Adrenal gland (tissue), 12 donors: ENCODE results near the gene KCNA10. TPM values are rescaled to one million over a fixed set of nuclear protein-coding genes. Genes with fewer than 3 reads are reported as not detected.

Experiments used
- DNase-seq, 7 donors: peaks; one replicate each; pipeline ENCODE4 v3.0.0-alpha.2; 2019 to 2020
- H3K27ac ChIP-seq, 5 donors: fragments of 200-600 bp; sonication (generic) in 4 of 5; 1 replicate in 3 of 5; 2 replicates in 2 of 5; pipeline versions ENCODE4 v1.5.1 to v1.8.0; 2016 to 2020; ENCODE audit warnings: mild to moderate bottlenecking in 1 of 5
- H3K27me3 ChIP-seq: fragments of 200-600 bp; 2 replicates; pipeline ENCODE4 v1.8.0; 2021
- H3K36me3 ChIP-seq, 2 donors: fragments of 200-600 bp; replicated peaks in 1 of 2; 1 replicate in 1 of 2; 2 replicates in 1 of 2; pipeline versions ENCODE4 v1.5.1 to v1.8.0; 2018 to 2022
- H3K4me1 ChIP-seq, 2 donors: fragments of 200-600 bp; replicated peaks in 1 of 2; 1 replicate in 1 of 2; 2 replicates in 1 of 2; pipeline versions ENCODE4 v1.5.1 to v1.8.0; 2018 to 2021
- H3K4me3 ChIP-seq, 4 donors: fragments of 200-600 bp; sonication (generic) in 3 of 4; one replicate each; pipeline ENCODE4 v1.5.1; 2016 to 2018
- H3K9me3 ChIP-seq, 3 donors: fragments of 200-600 bp; sonication (generic) in 1 of 3; replicated peaks in 1 of 3; 1 replicate in 2 of 3; 2 replicates in 1 of 3; pipeline versions ENCODE4 v1.5.1 to v1.8.0; 2016 to 2021
- CTCF ChIP-seq, 6 experiments: fragments of 450-650 bp in 4 of 6; fragments of 200-600 bp in 2 of 6; sonication (generic) in 1 of 6; IDR thresholded peaks; 1 replicate in 5 of 6; 2 replicates in 1 of 6; pipeline versions ENCODE4 v1.5.1 to v1.8.0; 2016 to 2021; ENCODE audit warnings: antibody characterized with exemption in 6 of 6, mild to moderate bottlenecking in 2 of 6, moderate library complexity in 1 of 6
- POLR2A ChIP-seq, 2 donors: fragments of 450-650 bp; IDR thresholded peaks; one replicate each; pipeline ENCODE4 v1.6.1; 2017; ENCODE audit warnings: antibody characterized with exemption in 2 of 2, mild to moderate bottlenecking in 2 of 2, moderate library complexity in 1 of 2
- WGBS, 4 donors: extraction: QIAGEN DNeasy Blood & Tissue Kit in 2 of 4; methylation state at CpG; one replicate each; pipeline versions ENCODE4 v1.1.5 to v1.1.7; 2013 to 2017; 5-methylcytosine and 5-hydroxymethylcytosine counted together
- intact Hi-C, 2 donors: fragments of 100-400 bp; cut with DNase I; formaldehyde crosslinking; loops; one replicate each; pipeline versions ENCODE4 v1.14.1 to v1.15.0; 2022 to 2023
- polyA plus RNA-seq, 3 donors: library from polyadenylated mRNA; stranded (reverse); fragments of 200-250 nt in 2 of 3; fragments of 350-450 nt in 1 of 3; fragmentation: Illumina TruSeq in 1 of 3; extraction: RNeasy Lipid Tissue Mini Kit (QIAGEN cat#74804) in 1 of 3; gene quantifications; one replicate each; pipeline ENCODE4 v1.2.3, GENCODE V29; 2013 to 2014
- total RNA-seq, 9 donors: library from RNA; depleted of rRNA in 4 of 9; stranded (reverse); fragments of >200 nt in 4 of 9; fragments of 120-200 nt in 1 of 9; fragmentation: NEBNext Ultra II Directional in 1 of 9; extraction: Animal tissue kit (Norgen Biotek cat#: 25700) in 1 of 9; gene quantifications; one replicate each; pipeline versions ENCODE4 v1.1.0 to v1.2.4, GENCODE V29; 2013 to 2023
- donor health status: healthy with polysubstance abuse.
- donor health status: Bipolar disorder and iron deficiency.
- donor health status: DM: yes; HTN: yes; CAD: no.
- donor health status: DM: no; HTN: no; CAD: no.
- donor health status: DM: no; HTN: no; CAD: no.
- donor health status: DM: yes; HTN: yes; CAD: no.

The KCNA10 gene
- total and polyA plus RNA-seq, 12 donors = not detected

GRCh38 chr1:110481968-110482623 is 36.9 kb downstream of the KCNA10 start:
- Histone ChIP-seq H3K27me3 (no peaks in the 10 kb centered on the region), H3K36me3 (no peaks in the 10 kb centered on the region), H3K4me1 (peaks cover 7 to 9% of the 10 kb centered on the region in 2 donors), H3K9me3 (no peaks in the 10 kb centered on the region), H3K27ac (no peak overlapping the region), H3K4me3 (no peak overlapping the region)
- WGBS, 4 donors = 53 to 71% (median 60%) methylated on average over 12 of the region's 12 CpGs
- no peak for DNase-seq
- intact Hi-C loops = no loop called here
- TF ChIP-seq CTCF (IDR thresholded peaks at IDR 0.05) (no peak), POLR2A (IDR thresholded peaks at IDR 0.05) (no peak)

DNA sequence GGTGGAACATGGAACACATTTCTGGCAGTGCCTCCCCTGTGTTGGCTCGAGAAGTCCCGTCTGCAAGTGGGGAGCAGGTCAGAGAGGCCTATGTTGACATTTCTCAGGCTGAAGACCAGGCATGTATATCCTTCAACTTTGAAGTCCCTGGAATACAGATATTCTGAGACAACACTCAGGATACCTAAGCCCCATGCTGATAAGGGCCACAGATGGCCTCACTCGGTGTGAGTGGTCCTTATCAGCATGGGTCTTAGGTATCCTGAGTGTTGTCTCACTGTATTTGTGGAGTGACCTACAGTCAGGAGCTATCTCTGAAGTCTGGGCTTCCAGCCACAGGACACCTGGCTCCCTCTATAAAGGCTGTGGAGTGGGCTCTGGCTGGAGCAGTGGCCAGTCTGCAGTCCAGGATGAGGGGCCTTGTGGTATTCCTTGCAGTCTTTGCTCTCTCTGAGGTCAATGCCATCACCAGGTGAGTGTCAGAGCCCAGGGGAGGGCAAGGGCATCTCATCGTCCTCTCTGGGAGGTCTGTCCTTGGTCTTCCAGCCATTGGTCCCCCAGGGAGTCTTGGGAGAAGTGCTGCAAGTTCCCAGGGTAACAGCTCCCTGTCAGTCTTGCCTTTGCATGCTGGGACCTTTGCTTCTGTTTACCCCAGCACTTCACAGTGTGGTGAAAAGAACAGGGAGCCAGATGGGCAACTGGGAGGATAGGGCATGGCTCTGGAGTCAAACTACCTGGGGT is 38.4 kb downstream of the KCNA10 start:
- WGBS, 4 donors = 59 to 65% (median 63%) methylated on average over 4 of the region's 4 CpGs
- H3K27ac ChIP-seq = no peak overlapping the region
- intact Hi-C loops = no loop called here
- no peak for DNase-seq
- TF ChIP-seq CTCF (IDR thresholded peaks at IDR 0.05) (no peak), POLR2A (IDR thresholded peaks at IDR 0.05) (no peak)
- H3K27me3 ChIP-seq = no peaks in the 10 kb centered on the region
- no peaks in the 10 kb centered on the region for H3K36me3 ChIP-seq
- no peak overlapping the region for H3K4me3 ChIP-seq
- H3K4me1 ChIP-seq = peaks cover 15 to 16% of the 10 kb centered on the region in 2 donors
- no peaks in the 10 kb centered on the region for H3K9me3 ChIP-seq

DNA sequence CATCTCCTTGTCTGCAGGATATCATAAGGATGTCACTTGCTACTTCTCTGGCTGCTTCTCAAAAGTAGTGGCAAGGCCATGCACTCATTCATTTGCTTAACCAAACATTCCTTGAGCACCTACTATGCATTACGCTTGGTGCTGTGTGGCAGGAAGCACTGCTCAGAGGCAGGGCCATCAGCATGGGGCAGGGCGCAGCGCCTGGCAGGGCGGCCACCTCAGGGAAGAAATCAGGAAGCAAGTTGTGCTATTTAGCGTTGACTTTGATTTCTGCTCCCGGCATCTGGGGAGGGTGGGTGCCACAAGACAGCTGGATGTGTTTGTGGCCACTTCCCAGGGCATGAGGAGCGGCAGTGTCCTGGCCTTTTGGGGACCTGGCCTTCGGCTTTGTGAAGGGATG is 40.1 kb downstream of the KCNA10 start:
- H3K36me3 ChIP-seq = no peaks in the 10 kb centered on the region
- 91 to 98% (median 92%) methylated on average over 5 to 8 of the region's 8 CpGs for WGBS, 4 donors

More for the DNA sequence above, 40.1 kb downstream of the KCNA10 start:
- H3K9me3 ChIP-seq = no peaks in the 10 kb centered on the region
- no peaks in the 10 kb centered on the region for H3K27me3 ChIP-seq
- no peak overlapping the region for H3K27ac ChIP-seq
- DNase-seq = no peak
- peaks cover 15 to 16% of the 10 kb centered on the region in 2 donors for H3K4me1 ChIP-seq
- intact Hi-C loops = no loop called here
- no peak for TF ChIP-seq POLR2A (IDR thresholded peaks at IDR 0.05)
- no peak for TF ChIP-seq CTCF (IDR thresholded peaks at IDR 0.05)
- H3K4me3 ChIP-seq = no peak overlapping the region
